ENCODE measurements around the gene CEP104. TPM values are rescaled to one million over a fixed set of nuclear protein-coding genes. Genes with fewer than 3 reads are reported as not detected.

Gene CEP104
- total and polyA plus RNA-seq, 9 of the 15 experiments (the other 6 are each of a cell fraction or from before 2014, with no cell fraction given): 11.2 to 63.4 (median 42.6) TPM

GRCh38 chr1:3771108-3772026, 85.6 kb downstream of the CEP104 start:
- peak overlapping the region; percentile 67 for H3K27ac ChIP-seq (ENCODE audit: extremely low read depth, low read depth, low read length)
- peaks cover 3% of the 10 kb centered on the region for H3K9me1 ChIP-seq (ENCODE audit: control insufficient read depth, insufficient read depth, low read length)
- ATAC-seq (no peak), FAIRE-seq (no peak), DNase-seq (ENCODE audit: extremely low read depth in 1 of 4, low spot score in 3 of 4) (peak; percentile 44 to 70 (median 60))
- peak overlapping the region; percentile 69 for H3K4me2 ChIP-seq (ENCODE audit: insufficient read depth, low read length)
- 43% methylated on average over 32 of the region's 32 CpGs for WGBS (ENCODE audit: insufficient coverage, low coverage, missing lambda C conversion rate)
- H3K9ac ChIP-seq (ENCODE audit: insufficient read depth in 1 of 2, low read depth in 2 of 2, low read length in 2 of 2): peak overlapping the region; percentile 67 to 90
- H3K9me3 ChIP-seq (replicated peaks; ENCODE audit: control insufficient read depth, insufficient read depth, low read depth, low read length): no peaks in the 10 kb centered on the region
- CTCF ChIA-PET (ENCODE audit: low intra/inter-chr PET ratio): no interaction called here
- in situ Hi-C loops (cut with MboI): no loop called here
- peaks cover 35% of the 10 kb centered on the region for H3K79me2 ChIP-seq (ENCODE audit: control insufficient read depth, insufficient read depth, low read length)
- POLR2A ChIA-PET: interaction anchor here (1.1 to 1.2 kb wide), 2 partner anchors 11 to 25 kb away, joined by 3 to 8 read pairs; partner anchors contain the start of gene LRRC47
- H4K20me1 ChIP-seq (replicated peaks; ENCODE audit: control insufficient read depth, insufficient read depth, low read length): no peaks in the 10 kb centered on the region
- peak overlapping the region; percentile 48 for H3K4me3 ChIP-seq
- intact Hi-C loops (cut with micrococcal nuclease): no loop called here
- peaks cover 6% of the 10 kb centered on the region; the same call in 1 of the 3 replicates for H3K36me3 ChIP-seq (ENCODE audit: control insufficient read depth, insufficient read depth, low read length)
- peaks cover 25 to 81% of the 10 kb centered on the region in 2 experiments for H3K4me1 ChIP-seq (replicated peaks in 1 of 2; ENCODE audit: control insufficient read depth in 2 of 2, insufficient read depth in 2 of 2, low read length in 2 of 2)
- TSS peak; percentile 64 for BruUV-seq (replicated peaks)
- H3K27me3 ChIP-seq (ENCODE audit: control insufficient read depth in 2 of 2, insufficient read depth in 2 of 2, low read length in 2 of 2): no peaks in the 10 kb centered on the region
- peak overlapping the region; percentile 68; the same call in 1 of the 2 replicates for H2AFZ ChIP-seq (ENCODE audit: low read depth, low read length)
- TF ChIP-seq YY1 (IDR thresholded peaks at IDR 0.05; ENCODE audit: borderline replicate concordance in 1 of 3, control insufficient read depth in 1 of 3, extremely low read depth in 1 of 3, insufficient read depth in 3 of 3, insufficient read length in 1 of 3, insufficient replicate concordance in 2 of 3, low read depth in 1 of 3, low read length in 2 of 3): no peak
- no peak for TF ChIP-seq FOXM1 (IDR thresholded peaks at IDR 0.05; ENCODE audit: low read depth)
- peak; percentile 80; the same call in 1 of the 2 replicates for TF ChIP-seq FOXM1 (CRISPR knock-in tag; IDR thresholded peaks at IDR 0.05; ENCODE audit: low read depth)
- TF ChIP-seq ZNF785 (CRISPR knock-in tag; IDR thresholded peaks at IDR 0.05): no peak
- TF ChIP-seq PRPF4 (IDR thresholded peaks at IDR 0.05; ENCODE audit: insufficient read depth, low read depth, low read length, poor library complexity, severe bottlenecking): no peak
- TF ChIP-seq SMAD2 (IDR thresholded peaks at IDR 0.05; ENCODE audit: low read depth, low read length): no peak
- TF ChIP-seq ESRRA (IDR thresholded peaks at IDR 0.05; ENCODE audit: borderline replicate concordance, low read depth): peak; percentile 95
- no peak for TF ChIP-seq RUNX1 (IDR thresholded peaks at IDR 0.05; ENCODE audit: low read depth)
- TF ChIP-seq ZNF77 (CRISPR knock-in tag; IDR thresholded peaks at IDR 0.05): no peak
- no peak for TF ChIP-seq ZBTB12 (CRISPR knock-in tag; IDR thresholded peaks at IDR 0.05)
- no peak for TF ChIP-seq HBP1 (CRISPR knock-in tag; IDR thresholded peaks at IDR 0.05)
- no peak for TF ChIP-seq GTF2F1 (IDR thresholded peaks at IDR 0.05; ENCODE audit: low read depth, low read length)
- no peak for TF ChIP-seq NUFIP1 (IDR thresholded peaks at IDR 0.05; ENCODE audit: partially characterized antibody)
- TF ChIP-seq HMGN3 (IDR thresholded peaks at IDR 0.05; ENCODE audit: borderline replicate concordance, extremely low read depth, insufficient read length, low read depth, low read length): peak; percentile 36
- TF ChIP-seq CTCFL (IDR thresholded peaks at IDR 0.05; ENCODE audit: borderline replicate concordance, insufficient read depth, low read depth, low read length, poor library complexity, severe bottlenecking): peak; percentile 6
- TF ChIP-seq ZNF3 (CRISPR knock-in tag; IDR thresholded peaks at IDR 0.05): no peak
